Activated T-cell treated with anti-CD3 and anti-CD28 coated beads, Interleukin-2, amount 50 U/mL, for 24 hours (primary cell): Measurements from ENCODE around the gene POLR2L.

Experiments
- DNase-seq: peaks from one replicate; pipeline ENCODE4 v3.0.0-alpha.2; 2020
- H3K27ac Mint-ChIP-seq: 2 replicates; pipeline ENCODE4 v1.8.0; 2020; ENCODE audit warnings: mild to moderate bottlenecking, mixed read lengths
- H3K27me3 Mint-ChIP-seq: 2 replicates; pipeline ENCODE4 v1.8.0; 2020; ENCODE audit warnings: mixed read lengths
- H3K36me3 Mint-ChIP-seq: 2 replicates; pipeline ENCODE4 v1.8.0; 2020; ENCODE audit warnings: low read depth, mixed read lengths
- H3K4me1 Mint-ChIP-seq: 2 replicates; pipeline ENCODE4 v1.8.0; 2020; ENCODE audit warnings: low read depth, mixed read lengths
- H3K4me3 Mint-ChIP-seq: 2 replicates; pipeline ENCODE4 v1.8.0; 2020; ENCODE audit warnings: mild to moderate bottlenecking, moderate library complexity, mixed read lengths
- H3K9me3 Mint-ChIP-seq: 2 replicates; pipeline ENCODE4 v1.8.0; 2020; ENCODE audit warnings: mixed read lengths

POLR2L gene

GRCh38 chr11:799641-800316 lies 42.5 kb downstream of the POLR2L start:
- no peak overlapping the region for H3K27ac Mint-ChIP-seq
- no peak for DNase-seq
- peaks cover 47% of the 10 kb centered on the region for H3K36me3 Mint-ChIP-seq
- no peaks in the 10 kb centered on the region for H3K27me3 Mint-ChIP-seq
- H3K4me1 Mint-ChIP-seq, result peaks cover 22% of the 10 kb centered on the region
- H3K4me3 Mint-ChIP-seq, result no peak overlapping the region
- no peaks in the 10 kb centered on the region for H3K9me3 Mint-ChIP-seq

GRCh38 chr11:798093-798713 lies 44.1 kb downstream of the POLR2L start, which contains the start of gene SLC25A22:
Gene SLC25A22, minus strand, starts transcription at chr11:798281. Its CDS starts 3,275 bp downstream, at chr11:795006.
- Mint-ChIP-seq H3K27ac (peak within 1 kb of the TSS; percentile 94), H3K9me3 (no peaks in the 10 kb centered on the region), H3K4me3 (peak within 1 kb of the TSS; percentile 93), H3K36me3 (peaks cover 58% of the 10 kb centered on the region), H3K27me3 (no peaks in the 10 kb centered on the region), H3K4me1 (peaks cover 19% of the 10 kb centered on the region)
- peak; percentile 94 for DNase-seq

- no peaks in the 10 kb centered on the region for H3K9me3 Mint-ChIP-seq
- H3K27ac Mint-ChIP-seq, result peak overlapping the region; percentile 94
- DNase-seq, result peak; percentile 88
- H3K36me3 Mint-ChIP-seq, result peaks cover 58% of the 10 kb centered on the region
- no peaks in the 10 kb centered on the region for H3K27me3 Mint-ChIP-seq
- peaks cover 19% of the 10 kb centered on the region for H3K4me1 Mint-ChIP-seq
- H3K4me3 Mint-ChIP-seq, result peak overlapping the region; percentile 93
Observed at GRCh38 chr11:797296-798092, 44.8 kb downstream of the POLR2L start.

GRCh38 chr11:796565-797295 lies 45.6 kb downstream of the POLR2L start:
- H3K4me1 Mint-ChIP-seq, result peaks cover 19% of the 10 kb centered on the region
- no peaks in the 10 kb centered on the region for H3K27me3 Mint-ChIP-seq
- no peak for DNase-seq
- H3K9me3 Mint-ChIP-seq, result no peaks in the 10 kb centered on the region
- peak overlapping the region; percentile 94 for H3K27ac Mint-ChIP-seq
- H3K36me3 Mint-ChIP-seq, result peaks cover 56% of the 10 kb centered on the region
- H3K4me3 Mint-ChIP-seq, result peak overlapping the region; percentile 93

- Mint-ChIP-seq H3K4me3 (peak overlapping the region; percentile 93), H3K36me3 (peaks cover 54% of the 10 kb centered on the region), H3K4me1 (peaks cover 19% of the 10 kb centered on the region), H3K27me3 (no peaks in the 10 kb centered on the region), H3K27ac (peak overlapping the region; percentile 94), H3K9me3 (no peaks in the 10 kb centered on the region)
- peak; percentile 85 for DNase-seq
Observed at GRCh38 chr11:795634-796564, 46.4 kb downstream of the POLR2L start.

GRCh38 chr11:794766-795633 lies 47.3 kb downstream of the POLR2L start:
- Mint-ChIP-seq H3K9me3 (no peaks in the 10 kb centered on the region), H3K27me3 (no peaks in the 10 kb centered on the region), H3K27ac (peak overlapping the region; percentile 61), H3K4me1 (peaks cover 21% of the 10 kb centered on the region), H3K4me3 (peak overlapping the region; percentile 93), H3K36me3 (peaks cover 52% of the 10 kb centered on the region)
- DNase-seq, result no peak

- Mint-ChIP-seq H3K36me3 (peaks cover 46% of the 10 kb centered on the region), H3K27me3 (peaks cover 3% of the 10 kb centered on the region), H3K9me3 (no peaks in the 10 kb centered on the region), H3K27ac (peak overlapping the region; percentile 33), H3K4me3 (peak overlapping the region; percentile 93), H3K4me1 (peaks cover 21% of the 10 kb centered on the region)
- no peak for DNase-seq
Observed at GRCh38 chr11:794013-794765, 48.1 kb downstream of the POLR2L start.

GRCh38 chr11:793556-793955 lies 48.8 kb downstream of the POLR2L start:
- peak overlapping the region; percentile 33 for H3K27ac Mint-ChIP-seq
- H3K9me3 Mint-ChIP-seq, result no peaks in the 10 kb centered on the region
- H3K27me3 Mint-ChIP-seq, result peaks cover 4% of the 10 kb centered on the region
- H3K36me3 Mint-ChIP-seq, result peaks cover 43% of the 10 kb centered on the region
- no peak overlapping the region for H3K4me3 Mint-ChIP-seq
- peaks cover 21% of the 10 kb centered on the region for H3K4me1 Mint-ChIP-seq
- no peak for DNase-seq

GRCh38 chr11:792873-793272 lies 49.5 kb downstream of the POLR2L start:
- Mint-ChIP-seq H3K4me3 (no peak overlapping the region), H3K9me3 (no peaks in the 10 kb centered on the region), H3K4me1 (peaks cover 23% of the 10 kb centered on the region), H3K36me3 (peaks cover 43% of the 10 kb centered on the region), H3K27ac (no peak overlapping the region), H3K27me3 (peaks cover 4% of the 10 kb centered on the region)
- DNase-seq, result no peak

- peaks cover 25% of the 10 kb centered on the region for H3K4me1 Mint-ChIP-seq
- peaks cover 43% of the 10 kb centered on the region for H3K36me3 Mint-ChIP-seq
- H3K9me3 Mint-ChIP-seq, result no peaks in the 10 kb centered on the region
- H3K4me3 Mint-ChIP-seq, result no peak overlapping the region
- peaks cover 4% of the 10 kb centered on the region for H3K27me3 Mint-ChIP-seq
- DNase-seq, result no peak
- H3K27ac Mint-ChIP-seq, result no peak overlapping the region
Observed at GRCh38 chr11:792535-792821, 49.9 kb downstream of the POLR2L start.

- peaks cover 22% of the 10 kb centered on the region for H3K4me1 Mint-ChIP-seq
- H3K36me3 Mint-ChIP-seq, result peaks cover 41% of the 10 kb centered on the region
- no peak for DNase-seq
- H3K9me3 Mint-ChIP-seq, result no peaks in the 10 kb centered on the region
- H3K27me3 Mint-ChIP-seq, result peaks cover 4% of the 10 kb centered on the region
- no peak overlapping the region for H3K4me3 Mint-ChIP-seq
- peak overlapping the region; percentile 11 for H3K27ac Mint-ChIP-seq
Observed at GRCh38 chr11:791658-792534, 50.4 kb downstream of the POLR2L start.
